IPS DF 4.7 (cell line): ENCODE results near the gene CCDC167.
"Not testable (repeated sequence)": the region's sequence is repeated elsewhere in the genome, so short reads cannot be mapped to it uniquely, and the experiment has no call there.

ENCODE experiments used
- DNase-seq: peaks from one replicate; pipeline ENCODE4 v3.0.0-alpha.2; 2013; ENCODE audit warnings: low spot score; ENCODE audit errors: extremely low read depth

Gene CCDC167

DNA sequence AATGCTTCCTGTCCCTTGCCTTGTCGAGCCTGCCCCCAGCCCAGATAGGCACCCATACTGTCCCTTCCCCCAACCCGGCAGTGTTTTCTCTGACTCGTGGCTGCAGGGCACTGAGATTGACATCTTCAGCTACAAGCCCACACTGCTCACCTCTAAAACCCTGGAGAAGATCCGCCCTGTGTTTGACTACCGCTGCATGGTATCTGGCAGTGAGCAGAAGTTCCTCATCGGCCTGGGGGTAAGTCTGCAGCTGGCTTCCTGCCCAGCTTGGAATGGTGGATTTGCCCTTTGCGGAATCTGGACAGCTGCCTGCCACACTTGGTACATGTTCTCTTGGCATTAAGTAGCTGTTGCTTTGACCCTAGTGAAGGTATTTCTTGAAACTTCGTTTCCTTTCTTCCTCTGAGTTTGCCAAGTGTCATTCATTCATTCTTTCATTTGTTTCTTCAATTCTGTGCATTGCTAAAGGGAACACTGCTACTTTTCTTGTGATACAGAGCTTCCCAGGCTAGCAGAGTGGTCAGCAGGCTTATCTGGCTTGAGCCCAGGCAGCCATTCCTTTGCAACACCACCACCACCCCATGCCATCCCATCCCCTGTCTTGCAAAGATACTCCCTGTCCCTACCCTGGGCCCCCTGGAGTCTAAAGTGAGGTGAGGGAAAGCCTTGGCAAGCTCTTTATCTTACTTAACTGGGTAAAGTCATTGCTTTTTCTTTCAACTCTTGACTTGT lies 26.2 kb downstream of the CCDC167 start:
- DNase-seq, result no peak

DNA sequence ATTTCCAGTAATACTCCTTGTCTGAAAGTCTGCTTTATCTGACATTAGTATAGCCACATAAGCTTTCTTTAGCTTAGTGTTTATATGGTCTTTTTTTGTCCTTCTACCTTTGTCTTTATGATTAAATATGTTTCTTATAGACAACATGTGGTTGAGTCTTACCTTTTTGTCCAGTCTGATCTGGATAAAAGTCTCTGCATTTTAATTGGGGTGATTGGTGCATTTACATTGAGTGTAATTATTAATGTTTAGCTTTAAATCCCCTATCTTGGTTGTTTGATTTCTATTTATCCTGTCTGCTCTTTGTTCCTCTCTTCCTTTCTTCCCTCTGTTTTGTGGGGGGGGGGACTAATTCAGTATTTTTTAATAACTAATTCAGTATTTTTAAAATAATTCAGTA lies 32.0 kb downstream of the CCDC167 start:
- DNase-seq, result no peak

DNA sequence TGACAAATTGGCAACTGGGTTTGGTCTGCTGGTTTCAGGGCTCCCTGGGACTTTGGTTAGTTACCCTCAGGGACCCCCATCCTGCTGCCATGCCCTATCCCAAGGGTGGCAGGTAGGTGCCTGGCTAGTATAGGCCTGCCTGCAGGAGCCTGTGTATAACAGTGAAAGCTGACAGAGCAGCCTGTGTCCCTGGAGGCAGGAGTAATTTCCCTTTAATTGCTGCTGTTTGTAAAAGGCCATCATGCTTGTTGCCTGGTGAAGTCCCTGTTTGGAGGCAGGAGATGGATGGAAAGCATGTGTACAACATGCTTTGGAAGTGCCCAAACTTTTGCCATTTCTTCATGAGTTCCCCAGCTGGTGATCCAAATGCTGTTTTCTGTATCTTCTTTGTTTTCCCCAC lies 36.6 kb downstream of the CCDC167 start:
- no peak for DNase-seq

GRCh38 chr6:37460805-37461204 lies 38.9 kb downstream of the CCDC167 start:
- no peak for DNase-seq

DNA sequence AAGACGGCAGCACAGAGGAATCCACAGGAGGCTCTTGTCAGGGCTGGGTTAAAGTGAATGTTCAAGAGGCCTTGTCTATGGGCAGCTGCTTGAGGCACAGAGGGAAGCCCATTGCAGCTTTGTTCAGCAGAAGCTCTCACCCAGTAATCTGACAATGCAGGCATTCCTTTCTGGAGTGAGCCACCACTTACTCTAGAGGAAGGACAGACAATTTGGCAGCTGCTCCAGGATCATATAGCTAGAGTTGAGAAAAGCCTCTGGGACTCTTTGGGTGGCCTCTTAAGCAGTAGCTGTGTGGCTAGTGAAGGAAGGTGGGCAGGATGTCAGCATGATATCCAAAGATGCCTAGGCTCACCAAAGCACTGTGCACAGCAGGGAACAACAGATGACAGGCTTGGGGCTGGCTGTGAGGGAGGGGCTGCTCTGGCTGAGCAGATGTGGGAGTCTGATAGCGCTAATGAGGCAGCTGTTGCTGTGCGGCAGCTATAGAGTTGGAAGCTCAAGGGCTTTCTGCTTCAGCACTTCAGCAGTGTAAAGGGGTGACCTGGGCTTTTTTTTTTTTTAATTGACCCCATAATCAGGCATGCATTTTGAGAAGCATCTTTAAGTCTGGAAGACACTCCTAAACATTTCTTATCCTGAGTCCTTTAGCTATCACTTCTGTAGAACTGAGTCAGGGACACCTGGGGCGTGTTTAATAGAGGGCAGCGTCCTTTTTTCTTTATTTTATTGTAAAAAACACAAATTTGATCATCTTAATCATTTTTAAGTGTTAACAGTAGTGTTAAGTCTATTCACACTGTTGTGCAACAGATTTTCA lies 39.5 kb downstream of the CCDC167 start:
- DNase-seq, result no peak

DNA sequence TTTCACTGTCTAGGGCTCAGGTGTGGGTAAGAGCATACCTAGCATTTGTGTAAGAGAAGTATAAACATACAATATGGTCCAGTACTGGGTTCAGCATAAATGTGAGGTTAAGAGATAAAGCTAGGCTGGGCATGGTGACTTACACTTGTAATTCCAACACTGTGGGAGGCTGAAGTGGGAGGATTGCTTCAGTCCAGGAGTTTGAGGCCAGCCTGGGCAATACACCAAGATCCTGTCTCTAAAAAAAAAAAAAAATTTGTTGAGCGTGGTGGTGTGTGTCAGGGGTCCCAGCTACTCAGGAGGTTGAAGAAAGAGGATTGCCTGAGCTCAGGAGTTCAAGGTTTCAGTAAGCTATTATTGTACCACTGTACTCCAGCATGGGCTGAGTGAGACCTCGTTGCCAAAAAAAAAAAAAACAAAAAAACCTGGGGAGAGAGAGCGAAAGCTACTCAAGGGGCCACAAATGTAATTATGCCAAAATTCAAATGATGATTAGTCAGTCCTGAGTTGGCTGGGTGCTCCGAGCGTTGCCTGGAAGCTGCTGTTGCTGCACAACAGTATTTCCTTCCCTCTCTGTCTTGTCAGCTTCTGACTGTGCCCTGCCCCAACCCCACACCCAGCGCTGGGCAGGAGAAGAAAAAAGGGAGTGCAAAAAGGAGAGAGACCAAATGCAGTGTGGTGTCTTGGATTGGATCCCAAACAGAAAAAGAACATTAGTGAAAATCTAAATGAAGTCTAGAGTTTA lies 42.7 kb downstream of the CCDC167 start:
- no peak for DNase-seq

GRCh38 chr6:37456126-37456525 lies 43.6 kb downstream of the CCDC167 start:
- no peak for DNase-seq

DNA sequence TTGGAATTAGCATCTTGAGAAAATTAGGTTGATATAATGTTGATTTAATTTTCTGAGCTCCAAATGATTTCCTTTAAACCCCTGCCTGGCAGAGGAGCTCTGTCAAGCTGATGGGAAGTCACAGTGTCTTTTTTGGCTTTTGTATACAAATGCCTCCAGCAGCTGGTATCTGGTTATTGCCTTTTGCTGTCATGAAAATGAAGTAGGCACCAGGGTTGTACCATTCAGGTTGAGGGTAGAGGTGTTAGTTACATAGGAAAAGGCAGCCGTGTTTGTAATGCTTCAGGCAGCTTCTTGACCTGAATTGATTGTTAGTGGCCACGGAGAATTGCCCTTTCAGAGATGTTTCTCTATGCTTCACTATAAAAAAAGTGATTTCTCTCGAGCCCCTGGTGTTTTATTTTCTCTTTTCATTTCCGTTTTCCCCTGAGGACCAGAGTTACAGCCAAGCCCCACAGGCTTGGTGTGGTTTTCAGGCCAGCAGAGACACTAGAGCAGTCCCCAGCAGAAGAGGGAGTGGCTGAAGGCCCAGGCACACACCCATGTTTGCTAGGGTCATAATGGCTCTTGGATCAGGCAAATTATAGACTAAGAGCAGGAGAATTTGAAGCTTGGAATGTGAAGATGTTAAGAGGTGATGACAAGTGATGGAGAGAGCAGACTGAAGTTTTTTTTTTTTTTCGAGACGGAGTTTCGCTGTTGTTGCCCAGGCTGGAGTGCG lies 45.1 kb downstream of the CCDC167 start:
- DNase-seq, result no peak

DNA sequence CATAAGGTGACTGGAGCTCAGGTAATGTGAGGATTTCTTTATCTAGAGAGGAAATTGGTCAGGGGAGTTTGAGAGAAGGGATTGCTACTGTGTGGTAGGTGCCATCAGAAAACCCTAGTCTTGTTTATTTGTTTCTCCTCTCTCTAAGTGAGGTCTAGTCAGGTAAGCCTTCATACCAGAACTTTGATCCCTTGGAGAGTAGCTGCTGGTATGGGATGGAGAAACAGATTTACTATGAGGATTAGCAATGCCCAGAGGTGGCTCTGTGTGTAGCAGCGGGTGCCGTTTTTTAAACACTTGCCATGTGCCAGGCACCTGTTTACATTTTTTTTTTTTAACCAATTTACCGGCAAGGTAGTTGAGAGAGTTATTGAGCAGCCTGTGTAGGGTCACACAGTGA lies 47.2 kb downstream of the CCDC167 start:
- no peak for DNase-seq

DNA sequence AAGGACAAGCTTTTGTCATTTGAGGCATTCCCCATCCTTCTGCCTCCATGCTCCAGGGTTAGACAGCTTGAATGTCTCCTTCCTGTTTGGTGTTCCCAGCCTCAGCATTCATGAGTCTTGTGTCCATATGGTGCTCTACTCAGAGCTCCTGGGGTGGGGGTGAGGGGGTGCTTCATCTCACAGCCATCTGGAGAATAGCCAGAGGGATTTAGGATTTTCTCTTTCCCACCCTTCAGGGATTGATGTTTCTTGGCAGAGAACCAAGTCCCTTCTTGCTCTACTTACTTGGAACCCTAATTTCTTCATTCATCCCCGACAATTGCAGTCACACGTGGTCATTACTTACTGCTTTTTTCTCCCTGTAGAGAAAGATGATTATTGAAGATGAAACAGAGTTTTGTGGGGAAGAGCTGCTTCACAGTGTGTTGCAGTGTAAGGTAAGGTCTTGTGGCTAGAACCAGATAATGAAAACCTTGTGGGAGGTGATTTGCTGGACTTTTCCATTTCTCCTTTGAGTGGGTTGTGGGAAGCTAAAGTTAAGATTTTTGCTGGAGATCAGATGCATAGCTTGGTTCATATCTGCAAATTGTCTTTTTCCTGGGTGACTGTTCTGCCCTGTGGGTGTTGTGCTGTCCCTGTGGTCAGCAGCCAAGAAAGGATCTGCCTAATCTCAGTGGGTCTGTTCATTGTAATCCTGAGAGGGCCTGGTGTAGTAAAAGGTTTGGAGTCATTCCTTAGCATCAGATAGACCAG lies 48.1 kb downstream of the CCDC167 start:
- DNase-seq, result no peak

DNA sequence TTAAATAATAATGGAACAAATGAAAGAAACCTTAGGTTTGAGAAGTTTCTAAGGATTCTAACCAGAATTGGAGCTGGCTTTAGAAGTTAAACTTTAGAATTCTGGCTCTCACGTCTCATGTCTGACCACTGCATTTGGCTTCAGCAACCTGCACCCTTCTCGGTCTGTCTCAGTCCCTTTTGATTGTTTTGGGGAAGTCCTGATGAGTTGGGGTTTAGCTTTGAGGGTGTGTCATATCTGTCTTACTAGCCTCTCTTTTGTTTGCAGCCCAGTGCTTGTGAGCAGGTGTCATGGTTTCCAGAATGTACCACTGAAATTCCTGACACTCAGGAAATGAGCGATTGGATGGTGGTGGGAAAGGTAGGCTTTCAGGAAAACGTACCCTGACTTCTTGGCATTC lies 49.7 kb downstream of the CCDC167 start:
- no peak for DNase-seq

DNA sequence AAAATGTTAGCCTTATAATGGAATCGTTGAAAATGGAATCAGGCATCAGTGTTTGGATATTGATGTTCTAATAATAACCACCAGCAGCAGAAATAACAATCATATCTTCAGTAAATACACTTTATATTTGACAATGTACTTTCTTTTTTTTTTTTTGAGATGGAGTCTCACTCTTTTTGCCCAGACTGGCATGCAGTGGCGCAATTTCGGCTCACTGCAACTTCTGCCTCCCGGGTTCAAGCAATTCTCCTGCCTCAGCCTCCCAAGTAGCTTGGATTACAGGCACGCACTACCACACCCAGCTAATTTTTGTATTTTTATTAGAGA lies 56.5 kb downstream of the CCDC167 start:
- not testable (repeated sequence) for DNase-seq

DNA sequence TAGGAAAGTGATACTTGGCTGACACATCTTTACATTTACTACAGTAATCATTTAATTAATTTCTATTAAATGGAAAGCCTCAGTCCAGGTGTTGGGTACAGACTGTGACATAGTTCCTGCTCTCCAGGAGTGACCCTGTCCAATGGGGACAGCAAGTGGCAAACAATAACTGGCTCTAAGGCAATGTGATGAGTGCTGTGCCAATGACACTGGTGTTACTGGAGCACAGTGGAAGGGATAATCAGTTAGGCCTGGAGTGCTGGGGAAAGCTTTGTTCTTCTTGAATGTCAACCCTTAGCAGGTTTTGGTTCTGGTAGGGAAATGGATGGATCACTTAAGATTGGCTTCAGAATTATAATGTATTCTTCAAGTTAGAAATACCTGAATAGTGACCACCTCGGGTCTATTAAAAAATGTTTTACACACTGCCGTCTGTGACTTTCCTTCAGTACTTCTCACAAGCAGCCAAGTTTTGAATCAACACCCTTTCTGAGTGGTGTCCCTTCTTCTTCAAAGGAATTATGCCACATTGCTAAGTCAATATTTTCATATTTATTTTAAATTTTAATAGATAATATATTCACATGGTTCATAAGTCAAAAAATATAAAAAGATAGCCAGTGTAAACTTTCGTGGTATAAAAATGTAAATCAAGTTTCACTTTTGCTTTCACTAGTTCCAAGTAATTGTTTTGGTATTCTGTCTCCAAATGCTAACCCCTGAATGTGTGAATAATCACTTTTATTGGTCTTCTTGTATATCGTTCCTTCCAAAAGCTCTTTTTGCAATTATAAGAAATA lies 57.1 kb downstream of the CCDC167 start:
- DNase-seq, result no peak

DNA sequence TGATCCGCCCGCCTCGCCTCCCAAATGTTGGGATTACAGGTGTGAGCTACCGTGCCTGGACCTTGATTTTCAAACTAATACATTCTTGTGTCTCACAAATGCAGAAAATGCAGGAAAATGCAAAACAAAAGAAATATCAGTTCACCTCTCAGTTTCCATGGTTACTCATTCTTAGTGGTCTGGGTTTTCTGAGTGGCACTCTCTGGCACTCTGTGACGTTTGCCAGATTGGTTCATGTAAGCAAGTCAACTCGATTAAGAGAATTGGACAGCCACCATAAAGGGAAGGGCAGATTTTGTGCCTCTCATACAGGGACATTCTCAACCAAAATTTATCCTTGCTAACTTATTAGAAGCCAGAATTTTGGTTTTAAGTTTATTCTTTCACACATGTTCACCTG lies 58.0 kb downstream of the CCDC167 start:
- DNase-seq, result no peak

DNA sequence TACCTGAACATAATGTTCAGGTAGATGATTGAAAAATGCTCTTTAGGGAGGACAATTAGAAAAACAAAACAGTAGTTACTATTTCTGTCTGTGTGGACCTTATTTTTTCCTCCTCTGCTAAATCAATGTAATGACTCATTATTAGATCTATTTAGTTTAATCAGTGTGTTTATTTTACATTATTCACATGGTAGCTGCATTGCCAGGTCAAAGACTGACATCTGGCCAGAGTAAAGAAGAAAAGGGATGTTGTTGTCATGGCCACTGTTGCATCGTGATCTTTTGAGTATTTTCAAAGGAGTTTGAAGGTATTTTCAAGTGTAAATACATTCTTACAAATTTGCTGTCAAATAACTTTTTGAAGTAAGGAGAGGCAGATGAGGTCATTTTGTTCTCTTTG lies 60.8 kb downstream of the CCDC167 start:
- DNase-seq, result no peak

- no peak for DNase-seq
Measured at GRCh38 chr6:37435816-37436215, 63.9 kb downstream of the CCDC167 start.

DNA sequence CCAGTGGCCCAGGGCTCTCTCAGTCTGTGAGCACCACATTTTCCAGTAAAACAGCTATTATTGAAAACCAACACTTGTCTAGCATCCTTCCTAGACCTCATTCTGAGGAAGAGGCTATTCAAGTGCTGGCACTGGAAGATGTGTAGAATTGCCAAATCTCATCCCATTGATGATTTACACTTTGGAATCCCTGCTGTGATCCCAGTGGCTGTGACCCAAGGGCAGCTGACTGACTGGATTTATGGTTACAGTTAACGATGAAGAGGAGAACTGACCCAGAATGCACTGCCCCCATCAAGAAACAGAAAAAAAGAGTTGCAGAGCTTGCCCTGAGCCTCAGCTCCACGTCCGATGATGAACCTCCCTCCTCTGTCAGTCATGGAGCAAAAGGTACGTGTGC lies 64.3 kb downstream of the CCDC167 start:
- DNase-seq, result no peak

- DNase-seq, result no peak
Measured at GRCh38 chr6:37433657-37434271, 65.9 kb downstream of the CCDC167 start.
